MM.1S (cell line): ENCODE results near the gene AGXT.

Experiments
- EZH2 ChIP-seq: fragments of 300-600 bp; sonication (generic); optimal IDR thresholded peaks from 2 replicates; pipeline ENCODE3; 2017; ENCODE audit warnings: low read depth, mild to moderate bottlenecking, antibody characterized with exemption, low read length, mixed read lengths
- EZH2phosphoT487 ChIP-seq: fragments of 300-600 bp; sonication (generic); IDR thresholded peaks from 2 replicates; pipeline ENCODE4 v1.6.1; 2018; ENCODE audit warnings: antibody characterized with exemption, low read length
- TF ChIP-seq, protein P1 (sequence below): fragments of 300-600 bp; sonication (generic); IDR thresholded peaks from 2 replicates; pipeline ENCODE4 v1.5.1; 2016; ENCODE audit warnings: antibody characterized with exemption, low read length, mixed read lengths

DNA sequence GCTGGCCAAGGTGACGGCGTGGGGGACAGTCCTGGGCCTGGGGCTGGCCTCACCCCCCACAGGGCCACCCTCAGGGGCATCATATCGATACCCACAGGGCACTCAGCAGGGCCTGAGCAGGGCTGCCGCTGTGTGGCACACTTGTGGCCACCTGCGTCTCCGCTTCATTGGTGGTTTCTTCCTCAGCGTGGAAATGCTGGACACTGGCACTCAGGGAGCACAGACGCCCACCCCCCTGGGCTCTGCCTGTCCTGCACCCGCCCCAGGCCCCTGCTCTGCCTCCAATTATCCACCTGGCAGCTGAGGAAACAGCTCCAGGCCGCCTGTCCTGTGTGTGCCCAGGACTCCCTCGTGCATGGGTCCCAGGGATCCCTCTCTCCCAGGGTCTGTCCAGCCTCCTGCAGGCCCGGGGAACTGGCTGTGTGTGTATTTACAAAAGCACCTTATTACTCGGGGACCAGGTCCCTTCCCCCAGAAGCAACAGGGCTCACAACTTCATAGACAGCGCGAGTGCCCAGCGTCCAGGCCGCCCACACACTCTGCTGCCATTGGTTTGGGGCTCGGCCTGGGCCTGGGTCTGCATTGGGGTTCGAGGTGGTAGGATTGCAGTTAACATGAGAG lies 50.6 kb downstream of the AGXT start:
- TF ChIP-seq EZH2phosphoT487 (no peak), EZH2 (no peak)
- TF ChIP-seq, protein P1, sequence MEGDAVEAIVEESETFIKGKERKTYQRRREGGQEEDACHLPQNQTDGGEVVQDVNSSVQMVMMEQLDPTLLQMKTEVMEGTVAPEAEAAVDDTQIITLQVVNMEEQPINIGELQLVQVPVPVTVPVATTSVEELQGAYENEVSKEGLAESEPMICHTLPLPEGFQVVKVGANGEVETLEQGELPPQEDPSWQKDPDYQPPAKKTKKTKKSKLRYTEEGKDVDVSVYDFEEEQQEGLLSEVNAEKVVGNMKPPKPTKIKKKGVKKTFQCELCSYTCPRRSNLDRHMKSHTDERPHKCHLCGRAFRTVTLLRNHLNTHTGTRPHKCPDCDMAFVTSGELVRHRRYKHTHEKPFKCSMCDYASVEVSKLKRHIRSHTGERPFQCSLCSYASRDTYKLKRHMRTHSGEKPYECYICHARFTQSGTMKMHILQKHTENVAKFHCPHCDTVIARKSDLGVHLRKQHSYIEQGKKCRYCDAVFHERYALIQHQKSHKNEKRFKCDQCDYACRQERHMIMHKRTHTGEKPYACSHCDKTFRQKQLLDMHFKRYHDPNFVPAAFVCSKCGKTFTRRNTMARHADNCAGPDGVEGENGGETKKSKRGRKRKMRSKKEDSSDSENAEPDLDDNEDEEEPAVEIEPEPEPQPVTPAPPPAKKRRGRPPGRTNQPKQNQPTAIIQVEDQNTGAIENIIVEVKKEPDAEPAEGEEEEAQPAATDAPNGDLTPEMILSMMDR: no peak
